WTC11 (cell line): ENCODE measurements around the gene MRAP. TPM values are rescaled to one million over a fixed set of nuclear protein-coding genes. Genes with fewer than 3 reads are reported as not detected.

Experiments
- ATAC-seq: fragments of 200-7000 bp; cut with Tn5 transposase; 2 replicates; pipeline ENCODE4 v1.10.0; 2021; ENCODE audit warnings: mild to moderate bottlenecking, moderate library complexity
- CTCF ChIA-PET: fragments of 300-600 bp; sonication (Branson Sonifier 250); formaldehyde crosslinking; loops from one replicate; lab custom pipeline; 2021; ENCODE audit warnings: antibody characterized with exemption; lab: Charles Lee
- POLR2A ChIA-PET: fragments of 350-600 bp; sonication (Branson Sonifier 250); formaldehyde crosslinking; loops from one replicate; lab custom pipeline; 2021; ENCODE audit warnings: antibody characterized with exemption; lab: Charles Lee
- DNase-seq: peaks from one replicate; pipeline ENCODE4 v3.0.0; 2021; ENCODE audit warnings: low spot score
- H3K27ac Mint-ChIP-seq: 2 replicates; pipeline ENCODE4 v1.8.0; 2021; ENCODE audit warnings: mixed read lengths
- H3K27me3 Mint-ChIP-seq: 2 replicates; pipeline ENCODE4 v1.8.0; 2021; ENCODE audit warnings: low read depth, mild to moderate bottlenecking, moderate library complexity, mixed read lengths
- H3K36me3 Mint-ChIP-seq: 2 replicates; pipeline ENCODE4 v1.8.0; 2021; ENCODE audit warnings: mixed read lengths
- H3K4me1 Mint-ChIP-seq: 2 replicates; pipeline ENCODE4 v1.8.0; 2022; ENCODE audit warnings: mixed read lengths
- H3K4me3 Mint-ChIP-seq: 2 replicates; pipeline ENCODE4 v1.8.0; 2021; ENCODE audit warnings: mild to moderate bottlenecking, moderate library complexity, mixed read lengths
- H3K9me3 Mint-ChIP-seq: 2 replicates; pipeline ENCODE4 v1.8.0; 2021; ENCODE audit warnings: mixed read lengths
- CBFB ChIP-seq: sonication (generic); formaldehyde crosslinking; IDR thresholded peaks from 2 replicates; pipeline ENCODE4 v1.8.1; 2022; ENCODE audit warnings: mild to moderate bottlenecking, low read depth, missing genetic modification reagents
- HMGA2 ChIP-seq: fragments of 250-450 bp; sonication (Bioruptor Pico); IDR thresholded peaks from 2 replicates; pipeline ENCODE4 v1.4.0; 2021; ENCODE audit warnings: mild to moderate bottlenecking, moderate library complexity
- RELA ChIP-seq: sonication (generic); formaldehyde crosslinking; IDR thresholded peaks from 2 replicates; pipeline ENCODE4 v1.8.1; 2022; ENCODE audit warnings: missing genetic modification reagents, mild to moderate bottlenecking, borderline replicate concordance
- SMAD3 ChIP-seq: sonication (generic); formaldehyde crosslinking; IDR thresholded peaks from 2 replicates; pipeline ENCODE4 v1.8.0; 2022; ENCODE audit warnings: missing genetic modification reagents, mild to moderate bottlenecking, borderline replicate concordance
- ZNF121 ChIP-seq: sonication (generic); formaldehyde crosslinking; IDR thresholded peaks from 2 replicates; pipeline ENCODE4 v1.8.0; 2023; ENCODE audit warnings: missing genetic modification reagents
- ZNF671 ChIP-seq: fragments of 250-450 bp; sonication (Bioruptor Pico); IDR thresholded peaks from 2 replicates; pipeline ENCODE4 v1.8.0; 2021; ENCODE audit warnings: mild to moderate bottlenecking
- total RNA-seq: library from RNA; stranded (reverse); gene quantifications from 3 replicates; pipeline ENCODE4 v1.2.3, GENCODE V29; 2021
- TF ChIP-seq, protein P1 (sequence below): sonication (generic); formaldehyde crosslinking; IDR thresholded peaks from 2 replicates; pipeline ENCODE4 v1.8.1; 2023; ENCODE audit warnings: mild to moderate bottlenecking, moderate library complexity, missing genetic modification reagents
- TF ChIP-seq, protein P2 (sequence below): sonication (generic); formaldehyde crosslinking; IDR thresholded peaks from 2 replicates; pipeline ENCODE4 v1.8.1; 2023; ENCODE audit warnings: mild to moderate bottlenecking, missing genetic modification reagents
- TF ChIP-seq, protein P3 (sequence below): fragments of 250-450 bp; sonication (Bioruptor Pico); IDR thresholded peaks from 2 replicates; pipeline ENCODE4 v1.9.0; 2021; ENCODE audit warnings: mild to moderate bottlenecking
- TF ChIP-seq, protein P4 (sequence below): fragments of 250-450 bp; sonication (Bioruptor Pico); IDR thresholded peaks from 2 replicates; pipeline ENCODE4 v1.8.0; 2021; ENCODE audit warnings: mild to moderate bottlenecking
- TF ChIP-seq, protein P5 (sequence below): sonication (generic); formaldehyde crosslinking; IDR thresholded peaks from 2 replicates; pipeline ENCODE4 v1.8.0; 2022; ENCODE audit warnings: missing genetic modification reagents
- TF ChIP-seq, protein P6 (sequence below): sonication (generic); formaldehyde crosslinking; IDR thresholded peaks from 2 replicates; pipeline ENCODE4 v1.8.1; 2023; ENCODE audit warnings: mild to moderate bottlenecking, missing genetic modification reagents
- TF ChIP-seq, protein P7 (sequence below): sonication (generic); formaldehyde crosslinking; IDR thresholded peaks from 2 replicates; pipeline ENCODE4 v1.8.0; 2023; ENCODE audit warnings: mild to moderate bottlenecking, missing genetic modification reagents
- TF ChIP-seq, protein P8 (sequence below): sonication (generic); formaldehyde crosslinking; IDR thresholded peaks from 2 replicates; pipeline ENCODE4 v1.8.0; 2022; ENCODE audit warnings: mild to moderate bottlenecking, missing genetic modification reagents

MRAP gene
- total RNA-seq, 1 experiment from 2014 or later: not detected

DNA sequence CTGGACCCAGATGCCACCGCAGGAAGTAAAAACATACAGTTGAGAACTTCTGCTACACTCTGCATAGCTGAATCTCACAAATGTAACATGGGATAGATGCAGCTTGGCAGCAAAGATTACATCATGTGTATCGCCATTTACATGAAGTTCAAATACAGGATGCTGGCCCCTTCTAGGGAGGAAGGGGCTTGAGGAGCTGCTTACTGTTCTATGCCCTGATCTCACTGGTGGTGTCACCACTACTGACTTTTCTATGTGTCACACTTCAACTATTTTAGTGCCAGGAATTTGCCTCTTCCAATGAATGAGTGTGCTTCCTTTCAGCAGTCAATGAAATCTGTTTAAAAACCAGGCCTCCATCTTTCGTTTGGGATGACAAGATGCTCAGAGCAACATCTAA, 31.1 kb downstream of the MRAP start (continued):
- TF ChIP-seq, protein P1, sequence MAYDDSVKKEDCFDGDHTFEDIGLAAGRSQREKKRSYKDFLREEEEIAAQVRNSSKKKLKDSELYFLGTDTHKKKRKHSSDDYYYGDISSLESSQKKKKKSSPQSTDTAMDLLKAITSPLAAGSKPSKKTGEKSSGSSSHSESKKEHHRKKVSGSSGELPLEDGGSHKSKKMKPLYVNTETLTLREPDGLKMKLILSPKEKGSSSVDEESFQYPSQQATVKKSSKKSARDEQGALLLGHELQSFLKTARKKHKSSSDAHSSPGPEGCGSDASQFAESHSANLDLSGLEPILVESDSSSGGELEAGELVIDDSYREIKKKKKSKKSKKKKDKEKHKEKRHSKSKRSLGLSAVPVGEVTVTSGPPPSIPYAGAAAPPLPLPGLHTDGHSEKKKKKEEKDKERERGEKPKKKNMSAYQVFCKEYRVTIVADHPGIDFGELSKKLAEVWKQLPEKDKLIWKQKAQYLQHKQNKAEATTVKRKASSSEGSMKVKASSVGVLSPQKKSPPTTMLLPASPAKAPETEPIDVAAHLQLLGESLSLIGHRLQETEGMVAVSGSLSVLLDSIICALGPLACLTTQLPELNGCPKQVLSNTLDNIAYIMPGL: no peak

DNA sequence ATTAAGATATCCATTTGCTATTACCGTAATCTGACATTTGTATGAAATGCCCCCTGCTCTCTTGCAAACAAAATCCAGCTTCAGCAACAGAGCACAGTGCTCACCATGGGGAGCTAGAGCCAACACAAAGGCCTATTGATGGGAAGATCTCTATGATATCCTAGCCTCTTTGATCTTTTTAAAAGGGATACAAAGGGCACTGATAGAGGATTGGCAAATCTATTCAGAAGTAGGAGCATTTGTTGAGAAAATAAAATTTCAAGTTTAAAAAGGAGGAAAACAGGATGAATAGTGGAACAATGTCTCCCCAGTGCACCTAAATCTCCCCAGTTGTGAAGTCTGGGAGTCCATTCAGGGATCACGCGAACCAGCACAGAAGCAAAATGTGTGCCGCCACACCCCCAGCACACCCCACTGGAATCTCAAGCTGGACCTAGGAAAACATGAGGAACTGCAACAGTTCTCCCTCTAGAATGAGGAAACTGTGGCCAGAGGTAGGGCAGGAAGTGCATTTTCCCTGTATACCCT, 32.2 kb downstream of the MRAP start:
- CTCF ChIA-PET: no interaction called here
- ATAC-seq (no peak), DNase-seq (no peak)
- H3K27ac Mint-ChIP-seq: no peak overlapping the region
- POLR2A ChIA-PET: no interaction called here
- peaks cover 76% of the 10 kb centered on the region for H3K36me3 Mint-ChIP-seq
- no peak overlapping the region for H3K4me3 Mint-ChIP-seq
- TF ChIP-seq, protein P2, sequence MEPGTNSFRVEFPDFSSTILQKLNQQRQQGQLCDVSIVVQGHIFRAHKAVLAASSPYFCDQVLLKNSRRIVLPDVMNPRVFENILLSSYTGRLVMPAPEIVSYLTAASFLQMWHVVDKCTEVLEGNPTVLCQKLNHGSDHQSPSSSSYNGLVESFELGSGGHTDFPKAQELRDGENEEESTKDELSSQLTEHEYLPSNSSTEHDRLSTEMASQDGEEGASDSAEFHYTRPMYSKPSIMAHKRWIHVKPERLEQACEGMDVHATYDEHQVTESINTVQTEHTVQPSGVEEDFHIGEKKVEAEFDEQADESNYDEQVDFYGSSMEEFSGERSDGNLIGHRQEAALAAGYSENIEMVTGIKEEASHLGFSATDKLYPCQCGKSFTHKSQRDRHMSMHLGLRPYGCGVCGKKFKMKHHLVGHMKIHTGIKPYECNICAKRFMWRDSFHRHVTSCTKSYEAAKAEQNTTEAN (CRISPR knock-in tag): no peak
- TF ChIP-seq, protein P3, sequence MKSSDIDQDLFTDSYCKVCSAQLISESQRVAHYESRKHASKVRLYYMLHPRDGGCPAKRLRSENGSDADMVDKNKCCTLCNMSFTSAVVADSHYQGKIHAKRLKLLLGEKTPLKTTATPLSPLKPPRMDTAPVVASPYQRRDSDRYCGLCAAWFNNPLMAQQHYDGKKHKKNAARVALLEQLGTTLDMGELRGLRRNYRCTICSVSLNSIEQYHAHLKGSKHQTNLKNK (CRISPR knock-in tag): no peak
- TF ChIP-seq, protein P4, sequence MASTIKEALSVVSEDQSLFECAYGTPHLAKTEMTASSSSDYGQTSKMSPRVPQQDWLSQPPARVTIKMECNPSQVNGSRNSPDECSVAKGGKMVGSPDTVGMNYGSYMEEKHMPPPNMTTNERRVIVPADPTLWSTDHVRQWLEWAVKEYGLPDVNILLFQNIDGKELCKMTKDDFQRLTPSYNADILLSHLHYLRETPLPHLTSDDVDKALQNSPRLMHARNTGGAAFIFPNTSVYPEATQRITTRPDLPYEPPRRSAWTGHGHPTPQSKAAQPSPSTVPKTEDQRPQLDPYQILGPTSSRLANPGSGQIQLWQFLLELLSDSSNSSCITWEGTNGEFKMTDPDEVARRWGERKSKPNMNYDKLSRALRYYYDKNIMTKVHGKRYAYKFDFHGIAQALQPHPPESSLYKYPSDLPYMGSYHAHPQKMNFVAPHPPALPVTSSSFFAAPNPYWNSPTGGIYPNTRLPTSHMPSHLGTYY (CRISPR knock-in tag): no peak
- TF ChIP-seq, protein P5, sequence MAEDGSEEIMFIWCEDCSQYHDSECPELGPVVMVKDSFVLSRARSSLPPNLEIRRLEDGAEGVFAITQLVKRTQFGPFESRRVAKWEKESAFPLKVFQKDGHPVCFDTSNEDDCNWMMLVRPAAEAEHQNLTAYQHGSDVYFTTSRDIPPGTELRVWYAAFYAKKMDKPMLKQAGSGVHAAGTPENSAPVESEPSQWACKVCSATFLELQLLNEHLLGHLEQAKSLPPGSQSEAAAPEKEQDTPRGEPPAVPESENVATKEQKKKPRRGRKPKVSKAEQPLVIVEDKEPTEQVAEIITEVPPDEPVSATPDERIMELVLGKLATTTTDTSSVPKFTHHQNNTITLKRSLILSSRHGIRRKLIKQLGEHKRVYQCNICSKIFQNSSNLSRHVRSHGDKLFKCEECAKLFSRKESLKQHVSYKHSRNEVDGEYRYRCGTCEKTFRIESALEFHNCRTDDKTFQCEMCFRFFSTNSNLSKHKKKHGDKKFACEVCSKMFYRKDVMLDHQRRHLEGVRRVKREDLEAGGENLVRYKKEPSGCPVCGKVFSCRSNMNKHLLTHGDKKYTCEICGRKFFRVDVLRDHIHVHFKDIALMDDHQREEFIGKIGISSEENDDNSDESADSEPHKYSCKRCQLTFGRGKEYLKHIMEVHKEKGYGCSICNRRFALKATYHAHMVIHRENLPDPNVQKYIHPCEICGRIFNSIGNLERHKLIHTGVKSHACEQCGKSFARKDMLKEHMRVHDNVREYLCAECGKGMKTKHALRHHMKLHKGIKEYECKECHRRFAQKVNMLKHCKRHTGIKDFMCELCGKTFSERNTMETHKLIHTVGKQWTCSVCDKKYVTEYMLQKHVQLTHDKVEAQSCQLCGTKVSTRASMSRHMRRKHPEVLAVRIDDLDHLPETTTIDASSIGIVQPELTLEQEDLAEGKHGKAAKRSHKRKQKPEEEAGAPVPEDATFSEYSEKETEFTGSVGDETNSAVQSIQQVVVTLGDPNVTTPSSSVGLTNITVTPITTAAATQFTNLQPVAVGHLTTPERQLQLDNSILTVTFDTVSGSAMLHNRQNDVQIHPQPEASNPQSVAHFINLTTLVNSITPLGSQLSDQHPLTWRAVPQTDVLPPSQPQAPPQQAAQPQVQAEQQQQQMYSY: no peak
- TF ChIP-seq SMAD3 (CRISPR knock-in tag): no peak
- H3K9me3 Mint-ChIP-seq: no peaks in the 10 kb centered on the region
- H3K4me1 Mint-ChIP-seq: peaks cover 6% of the 10 kb centered on the region; the same call in 1 of the 2 replicates
- no peaks in the 10 kb centered on the region for H3K27me3 Mint-ChIP-seq

DNA sequence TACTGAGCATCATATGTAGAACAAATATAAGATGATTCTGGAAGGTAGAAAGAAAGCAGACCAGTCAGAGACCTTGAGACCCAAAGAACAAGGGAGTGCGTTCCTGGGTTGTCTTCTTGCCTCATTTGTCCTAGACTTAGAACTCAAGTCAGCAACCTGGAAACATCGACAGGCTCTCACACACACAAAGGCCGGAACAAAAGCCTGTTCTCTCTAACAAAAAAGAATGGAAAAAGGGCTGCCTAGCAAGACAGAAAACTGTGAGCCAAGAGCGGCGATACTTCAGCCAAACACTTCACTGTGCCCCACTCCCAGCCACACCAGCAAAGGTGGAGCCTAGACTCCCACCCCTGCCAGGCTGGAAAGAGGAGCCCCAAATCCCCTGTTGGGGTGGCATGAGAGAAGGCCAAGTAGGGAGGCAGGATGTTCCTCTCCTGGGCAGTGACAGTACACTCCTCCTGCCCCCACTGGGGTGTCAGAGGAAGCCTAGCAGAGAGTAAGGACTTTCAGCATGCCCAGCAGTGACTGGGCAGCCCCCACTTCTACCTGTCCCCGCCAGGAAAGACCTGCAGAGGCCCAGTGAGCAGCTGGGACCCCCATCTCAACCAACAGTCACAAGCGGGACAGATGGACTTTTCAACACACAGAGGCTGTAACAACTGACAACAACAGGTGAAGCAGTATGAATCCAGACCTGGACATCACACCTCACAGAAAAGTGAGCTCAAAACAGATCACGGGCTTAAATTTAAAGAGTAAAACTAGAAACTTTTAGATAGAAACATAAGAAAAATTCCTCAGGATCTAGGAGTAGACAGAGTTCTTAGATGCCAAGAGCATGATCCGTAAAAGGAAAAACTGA, 33.0 kb downstream of the MRAP start:
- no peak for DNase-seq
- ATAC-seq: no peak; the same call in 1 of the 2 replicates
- ChIA-PET CTCF (no interaction called here), POLR2A (interaction anchor here (0.5 kb wide), 1 partner anchor 29 kb away, joined by 3 read pairs; no protein-coding TSS in a partner anchor)
- H3K4me1 Mint-ChIP-seq: peaks cover 7% of the 10 kb centered on the region; the same call in 1 of the 2 replicates
- H3K9me3 Mint-ChIP-seq: no peaks in the 10 kb centered on the region
- H3K4me3 Mint-ChIP-seq: no peak overlapping the region
- peaks cover 78% of the 10 kb centered on the region for H3K36me3 Mint-ChIP-seq
- H3K27ac Mint-ChIP-seq: peak overlapping the region; percentile 63; the same call in 1 of the 2 replicates
- H3K27me3 Mint-ChIP-seq: no peaks in the 10 kb centered on the region
- no peak for TF ChIP-seq ZNF671
- TF ChIP-seq RELA: no peak
- TF ChIP-seq ZNF121 (CRISPR knock-in tag): no peak
- TF ChIP-seq CBFB: no peak
- TF ChIP-seq, protein P6, sequence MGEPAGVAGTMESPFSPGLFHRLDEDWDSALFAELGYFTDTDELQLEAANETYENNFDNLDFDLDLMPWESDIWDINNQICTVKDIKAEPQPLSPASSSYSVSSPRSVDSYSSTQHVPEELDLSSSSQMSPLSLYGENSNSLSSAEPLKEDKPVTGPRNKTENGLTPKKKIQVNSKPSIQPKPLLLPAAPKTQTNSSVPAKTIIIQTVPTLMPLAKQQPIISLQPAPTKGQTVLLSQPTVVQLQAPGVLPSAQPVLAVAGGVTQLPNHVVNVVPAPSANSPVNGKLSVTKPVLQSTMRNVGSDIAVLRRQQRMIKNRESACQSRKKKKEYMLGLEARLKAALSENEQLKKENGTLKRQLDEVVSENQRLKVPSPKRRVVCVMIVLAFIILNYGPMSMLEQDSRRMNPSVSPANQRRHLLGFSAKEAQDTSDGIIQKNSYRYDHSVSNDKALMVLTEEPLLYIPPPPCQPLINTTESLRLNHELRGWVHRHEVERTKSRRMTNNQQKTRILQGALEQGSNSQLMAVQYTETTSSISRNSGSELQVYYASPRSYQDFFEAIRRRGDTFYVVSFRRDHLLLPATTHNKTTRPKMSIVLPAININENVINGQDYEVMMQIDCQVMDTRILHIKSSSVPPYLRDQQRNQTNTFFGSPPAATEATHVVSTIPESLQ (CRISPR knock-in tag): no peak
- no peak for TF ChIP-seq HMGA2
- TF ChIP-seq, protein P7, sequence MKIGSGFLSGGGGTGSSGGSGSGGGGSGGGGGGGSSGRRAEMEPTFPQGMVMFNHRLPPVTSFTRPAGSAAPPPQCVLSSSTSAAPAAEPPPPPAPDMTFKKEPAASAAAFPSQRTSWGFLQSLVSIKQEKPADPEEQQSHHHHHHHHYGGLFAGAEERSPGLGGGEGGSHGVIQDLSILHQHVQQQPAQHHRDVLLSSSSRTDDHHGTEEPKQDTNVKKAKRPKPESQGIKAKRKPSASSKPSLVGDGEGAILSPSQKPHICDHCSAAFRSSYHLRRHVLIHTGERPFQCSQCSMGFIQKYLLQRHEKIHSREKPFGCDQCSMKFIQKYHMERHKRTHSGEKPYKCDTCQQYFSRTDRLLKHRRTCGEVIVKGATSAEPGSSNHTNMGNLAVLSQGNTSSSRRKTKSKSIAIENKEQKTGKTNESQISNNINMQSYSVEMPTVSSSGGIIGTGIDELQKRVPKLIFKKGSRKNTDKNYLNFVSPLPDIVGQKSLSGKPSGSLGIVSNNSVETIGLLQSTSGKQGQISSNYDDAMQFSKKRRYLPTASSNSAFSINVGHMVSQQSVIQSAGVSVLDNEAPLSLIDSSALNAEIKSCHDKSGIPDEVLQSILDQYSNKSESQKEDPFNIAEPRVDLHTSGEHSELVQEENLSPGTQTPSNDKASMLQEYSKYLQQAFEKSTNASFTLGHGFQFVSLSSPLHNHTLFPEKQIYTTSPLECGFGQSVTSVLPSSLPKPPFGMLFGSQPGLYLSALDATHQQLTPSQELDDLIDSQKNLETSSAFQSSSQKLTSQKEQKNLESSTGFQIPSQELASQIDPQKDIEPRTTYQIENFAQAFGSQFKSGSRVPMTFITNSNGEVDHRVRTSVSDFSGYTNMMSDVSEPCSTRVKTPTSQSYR (CRISPR knock-in tag): no peak
- TF ChIP-seq, protein P8, sequence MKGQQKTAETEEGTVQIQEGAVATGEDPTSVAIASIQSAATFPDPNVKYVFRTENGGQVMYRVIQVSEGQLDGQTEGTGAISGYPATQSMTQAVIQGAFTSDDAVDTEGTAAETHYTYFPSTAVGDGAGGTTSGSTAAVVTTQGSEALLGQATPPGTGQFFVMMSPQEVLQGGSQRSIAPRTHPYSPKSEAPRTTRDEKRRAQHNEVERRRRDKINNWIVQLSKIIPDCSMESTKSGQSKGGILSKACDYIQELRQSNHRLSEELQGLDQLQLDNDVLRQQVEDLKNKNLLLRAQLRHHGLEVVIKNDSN (CRISPR knock-in tag): no peak
